ENCODE measurements around the gene RPL41. TPM values are rescaled to one million over a fixed set of nuclear protein-coding genes. Genes with fewer than 3 reads are reported as not detected.
A peak's percentile ranks its signal among the peaks of the same experiment; 100 is the strongest.

Gene RPL41
- total and polyA plus RNA-seq, 9 of the 15 experiments (the other 6 are each of a cell fraction or from before 2014, with no cell fraction given), result 3,403 to 11,276 (median 5,604) TPM

DNA sequence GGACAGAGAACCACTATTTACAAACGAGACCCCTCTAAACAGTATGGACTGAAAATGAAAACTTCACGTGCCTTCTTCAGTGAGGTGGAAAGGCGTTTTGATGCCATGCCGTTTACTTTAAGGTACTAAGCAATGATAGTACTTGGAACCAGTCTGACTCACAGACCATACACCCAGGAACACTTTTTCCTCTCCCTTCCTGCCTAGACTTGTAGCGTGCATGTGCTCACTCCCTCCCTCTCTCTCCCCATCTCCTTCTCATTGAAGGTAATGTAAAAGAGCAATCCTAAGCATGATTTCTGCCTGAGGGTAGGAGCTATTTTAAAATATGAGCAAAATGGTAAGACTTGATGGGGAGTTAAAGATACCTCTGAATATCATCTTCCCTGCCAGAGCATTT, 5.9 kb upstream of the RPL41 start (continued):
- TF ChIP-seq, protein P1, sequence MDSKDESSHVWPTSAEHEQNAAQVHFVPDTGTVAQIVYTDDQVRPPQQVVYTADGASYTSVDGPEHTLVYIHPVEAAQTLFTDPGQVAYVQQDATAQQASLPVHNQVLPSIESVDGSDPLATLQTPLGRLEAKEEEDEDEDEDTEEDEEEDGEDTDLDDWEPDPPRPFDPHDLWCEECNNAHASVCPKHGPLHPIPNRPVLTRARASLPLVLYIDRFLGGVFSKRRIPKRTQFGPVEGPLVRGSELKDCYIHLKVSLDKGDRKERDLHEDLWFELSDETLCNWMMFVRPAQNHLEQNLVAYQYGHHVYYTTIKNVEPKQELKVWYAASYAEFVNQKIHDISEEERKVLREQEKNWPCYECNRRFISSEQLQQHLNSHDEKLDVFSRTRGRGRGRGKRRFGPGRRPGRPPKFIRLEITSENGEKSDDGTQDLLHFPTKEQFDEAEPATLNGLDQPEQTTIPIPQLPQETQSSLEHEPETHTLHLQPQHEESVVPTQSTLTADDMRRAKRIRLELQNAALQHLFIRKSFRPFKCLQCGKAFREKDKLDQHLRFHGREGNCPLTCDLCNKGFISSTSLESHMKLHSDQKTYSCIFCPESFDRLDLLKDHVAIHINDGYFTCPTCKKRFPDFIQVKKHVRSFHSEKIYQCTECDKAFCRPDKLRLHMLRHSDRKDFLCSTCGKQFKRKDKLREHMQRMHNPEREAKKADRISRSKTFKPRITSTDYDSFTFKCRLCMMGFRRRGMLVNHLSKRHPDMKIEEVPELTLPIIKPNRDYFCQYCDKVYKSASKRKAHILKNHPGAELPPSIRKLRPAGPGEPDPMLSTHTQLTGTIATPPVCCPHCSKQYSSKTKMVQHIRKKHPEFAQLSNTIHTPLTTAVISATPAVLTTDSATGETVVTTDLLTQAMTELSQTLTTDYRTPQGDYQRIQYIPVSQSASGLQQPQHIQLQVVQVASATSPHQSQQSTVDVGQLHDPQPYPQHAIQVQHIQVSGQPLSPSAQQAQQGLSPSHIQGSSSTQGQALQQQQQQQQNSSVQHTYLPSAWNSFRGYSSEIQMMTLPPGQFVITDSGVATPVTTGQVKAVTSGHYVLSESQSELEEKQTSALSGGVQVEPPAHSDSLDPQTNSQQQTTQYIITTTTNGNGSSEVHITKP (IDR thresholded peaks at IDR 0.05; ENCODE audit: partially characterized antibody), result no peak
- TF ChIP-seq CEBPB (tag; IDR thresholded peaks at IDR 0.05) (no peak), KLF6 (CRISPR knock-in tag; IDR thresholded peaks at IDR 0.05; ENCODE audit: borderline replicate concordance) (no peak)

DNA sequence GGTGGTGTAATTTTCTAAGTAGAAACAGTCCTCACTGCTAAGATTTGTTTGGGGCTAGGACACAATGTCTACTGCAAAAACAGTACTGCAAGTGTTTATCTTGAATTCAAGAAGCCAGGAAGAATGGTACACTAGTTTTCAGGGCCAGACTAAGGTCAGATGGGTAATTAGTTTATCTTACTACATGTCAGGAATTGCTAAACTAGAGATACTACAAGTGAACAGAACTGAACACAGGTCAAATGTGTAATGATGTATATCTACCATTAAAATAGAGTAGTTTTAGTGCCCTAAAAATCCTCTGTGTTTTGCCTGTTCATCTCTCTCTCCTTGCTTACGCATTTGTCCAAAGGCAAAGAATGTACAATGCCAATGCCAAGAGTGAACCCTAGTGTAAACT, 2.3 kb upstream of the RPL41 start:
- Histone ChIP-seq H3K27me3 (ENCODE audit: control insufficient read depth in 2 of 2, insufficient read depth in 2 of 2, low read length in 2 of 2) (no peaks in the 10 kb centered on the region), H3K4me3 (no peak overlapping the region), H3K27ac (ENCODE audit: extremely low read depth, low read depth, low read length) (no peak overlapping the region), H3K9me1 (ENCODE audit: control insufficient read depth, insufficient read depth, low read length) (no peaks in the 10 kb centered on the region), H3K4me1 (replicated peaks in 1 of 2; ENCODE audit: control insufficient read depth in 2 of 2, insufficient read depth in 2 of 2, low read length in 2 of 2) (peaks cover 5 to 10% of the 10 kb centered on the region in 2 experiments), H3K79me2 (ENCODE audit: control insufficient read depth, insufficient read depth, low read length) (peaks cover 25% of the 10 kb centered on the region), H2AFZ (ENCODE audit: low read depth, low read length) (no peak overlapping the region), H4K20me1 (replicated peaks; ENCODE audit: control insufficient read depth, insufficient read depth, low read length) (no peaks in the 10 kb centered on the region), H3K9me3 (replicated peaks; ENCODE audit: control insufficient read depth, insufficient read depth, low read depth, low read length) (peaks cover 8% of the 10 kb centered on the region), H3K4me2 (ENCODE audit: insufficient read depth, low read length) (no peak overlapping the region), H3K9ac (ENCODE audit: insufficient read depth in 1 of 2, low read depth in 2 of 2, low read length in 2 of 2) (no peak overlapping the region), H3K36me3 (ENCODE audit: control insufficient read depth, insufficient read depth, low read length) (peaks cover 63% of the 10 kb centered on the region)
- no TSS peak for BruUV-seq (replicated peaks)
- ChIA-PET CTCF (ENCODE audit: low intra/inter-chr PET ratio) (no interaction called here), POLR2A (interaction anchor here (2.1 kb wide), 1 partner anchor 10 kb away, joined by 9 read pairs; the partner anchor contains the start of gene PA2G4)
- DNase-seq (ENCODE audit: extremely low read depth in 1 of 4, low spot score in 3 of 4) (no peak), FAIRE-seq (no peak), ATAC-seq (no peak)
- 100% methylated on average over 1 of the region's 1 CpG for WGBS (ENCODE audit: insufficient coverage, low coverage, missing lambda C conversion rate)
- intact Hi-C loops (cut with micrococcal nuclease) (no loop called here), in situ Hi-C loops (cut with MboI) (no loop called here)
- TF ChIP-seq HMBOX1 (IDR thresholded peaks at IDR 0.05) (peak; percentile 68), YY1 (IDR thresholded peaks at IDR 0.05; ENCODE audit: borderline replicate concordance in 1 of 3, control insufficient read depth in 1 of 3, extremely low read depth in 1 of 3, insufficient read depth in 3 of 3, insufficient read length in 1 of 3, insufficient replicate concordance in 2 of 3, low read depth in 1 of 3, low read length in 2 of 3) (no peak), ZNF586 (CRISPR knock-in tag; conservative IDR thresholded peaks at IDR 0.05) (no peak), CHCHD3 (CRISPR knock-in tag; IDR thresholded peaks at IDR 0.05) (peak; percentile 76; the same call in 1 of the 2 replicates), NELFE (IDR thresholded peaks at IDR 0.05; ENCODE audit: insufficient read depth, insufficient read length) (no peak), LEF1 (IDR thresholded peaks at IDR 0.05) (no peak), POLR2A (conservative IDR thresholded peaks at IDR 0.05) (peak; percentile 50; the same call in 1 of the 2 replicates)
- TF ChIP-seq, protein P2, sequence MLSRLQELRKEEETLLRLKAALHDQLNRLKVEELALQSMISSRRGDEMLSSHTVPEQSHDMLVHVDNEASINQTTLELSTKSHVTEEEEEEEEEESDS (CRISPR knock-in tag; IDR thresholded peaks at IDR 0.05), result no peak

Measured in K562 (cell line).